OCI-LY7 (cell line): ENCODE measurements around the gene ZMIZ1. TPM values are rescaled to one million over a fixed set of nuclear protein-coding genes. Genes with fewer than 3 reads are reported as not detected.

Source experiments
- BruUV-seq: library from RNA; stranded (reverse); fragments of 400-500 nt; replicated peaks from 2 replicates; lab custom pipeline; 2021; lab: Mats Ljungman, UMichigan
- CTCF ChIA-PET: fragments of 300-600 bp; sonication (Branson Sonifier 250); formaldehyde crosslinking; loops from one replicate; lab custom pipeline; 2022; ENCODE audit warnings: antibody characterized with exemption; ENCODE audit not compliant: unreplicated experiment; lab: Charles Lee
- POLR2A ChIA-PET: fragments of 300-600 bp; sonication (Branson Sonifier 250); formaldehyde crosslinking; loops from one replicate; lab custom pipeline; 2022; ENCODE audit warnings: antibody characterized with exemption; lab: Charles Lee
- DNase-seq: peaks from one replicate; pipeline ENCODE4 v3.0.0-alpha.2; 2015; ENCODE audit warnings: low spot score
- H2AFZ ChIP-seq: fragments of 200-600 bp; sonication (generic), shearing (Covaris generic); 2 replicates; pipeline ENCODE4 v1.6.1; 2014; ENCODE audit warnings: mild to moderate bottlenecking, antibody characterized with exemption, low read length, moderate library complexity
- H3K27ac ChIP-seq: fragments of 200-600 bp; sonication (generic); 2 replicates; pipeline ENCODE4 v1.5.1; 2014; ENCODE audit warnings: mixed run types, low read depth, mild to moderate bottlenecking, moderate library complexity, low read length, inconsistent platforms; ENCODE audit not compliant: poor library complexity, severe bottlenecking
- H3K36me3 ChIP-seq: fragments of 200-600 bp; sonication (generic); 2 replicates; pipeline ENCODE4 v1.6.1; 2014; ENCODE audit warnings: mild to moderate bottlenecking, antibody characterized with exemption, low read length, moderate library complexity, mixed read lengths; ENCODE audit not compliant: insufficient read depth
- H3K4me1 ChIP-seq: fragments of 200-600 bp; sonication (generic); 2 replicates; pipeline ENCODE4 v1.5.1; 2014; ENCODE audit warnings: mild to moderate bottlenecking, low read length; ENCODE audit not compliant: insufficient read depth, poor library complexity, severe bottlenecking
- H3K4me2 ChIP-seq: fragments of 200-600 bp; sonication (generic); 2 replicates; pipeline ENCODE4 v1.6.1; 2014; ENCODE audit warnings: mild to moderate bottlenecking, low read length
- H3K4me3 ChIP-seq: fragments of 200-600 bp; sonication (generic); 2 replicates; pipeline ENCODE4 v1.5.1; 2014; ENCODE audit warnings: mild to moderate bottlenecking, low read depth, low read length; ENCODE audit not compliant: poor library complexity, severe bottlenecking
- H3K79me2 ChIP-seq: fragments of 200-600 bp; sonication (generic); 2 replicates; pipeline ENCODE4 v1.6.1; 2016; ENCODE audit warnings: low read depth, mild to moderate bottlenecking, low read length, moderate library complexity, mixed read lengths; ENCODE audit not compliant: insufficient read depth
- H3K9me2 ChIP-seq: fragments of 200-600 bp; sonication (generic); 2 replicates; pipeline ENCODE4 v1.6.1; 2016; ENCODE audit warnings: mild to moderate bottlenecking, low read length, mixed read lengths; ENCODE audit not compliant: insufficient read depth
- H3K9me3 ChIP-seq: fragments of 200-600 bp; sonication (generic); 2 replicates; pipeline ENCODE4 v1.6.1; 2014; ENCODE audit warnings: mild to moderate bottlenecking, mixed run types, low read length, mixed read lengths
- H4K20me1 ChIP-seq: fragments of 200-600 bp; sonication (generic); 2 replicates; pipeline ENCODE4 v1.6.1; 2014; ENCODE audit warnings: mild to moderate bottlenecking, antibody characterized with exemption, low read length, moderate library complexity, mixed read lengths; ENCODE audit not compliant: insufficient read depth
- CTCF ChIP-seq: fragments of 200-600 bp; sonication (generic); conservative IDR thresholded peaks from 2 replicates; pipeline ENCODE4 v1.5.1; 2014; ENCODE audit warnings: mild to moderate bottlenecking, antibody characterized with exemption, low read length, moderate library complexity, mixed read lengths
- EZH2phosphoT487 ChIP-seq: fragments of 200-600 bp; sonication (generic); IDR thresholded peaks from 2 replicates; pipeline ENCODE4 v1.6.1; 2018; ENCODE audit warnings: low read depth, borderline replicate concordance, mild to moderate bottlenecking, mixed run types, antibody characterized with exemption, low read length, moderate library complexity, mixed read lengths
- intact Hi-C: fragments of 100-400 bp; cut with micrococcal nuclease; formaldehyde crosslinking; loops from one replicate; pipeline ENCODE4 v1.10.0; 2022; ENCODE audit not compliant: unreplicated experiment
- total RNA-seq, 2 experiments: library from RNA; depleted of rRNA in 1 of 2; stranded (reverse); fragments of >200 nt in 1 of 2; shearing (Covaris generic) in 1 of 2; gene quantifications; 2 replicates each; pipeline ENCODE4 v1.2.3, GENCODE V29; 2014 to 2022

Gene ZMIZ1
- total RNA-seq, 2 experiments from 2014 or later, result 20.4 to 66.9 TPM

DNA sequence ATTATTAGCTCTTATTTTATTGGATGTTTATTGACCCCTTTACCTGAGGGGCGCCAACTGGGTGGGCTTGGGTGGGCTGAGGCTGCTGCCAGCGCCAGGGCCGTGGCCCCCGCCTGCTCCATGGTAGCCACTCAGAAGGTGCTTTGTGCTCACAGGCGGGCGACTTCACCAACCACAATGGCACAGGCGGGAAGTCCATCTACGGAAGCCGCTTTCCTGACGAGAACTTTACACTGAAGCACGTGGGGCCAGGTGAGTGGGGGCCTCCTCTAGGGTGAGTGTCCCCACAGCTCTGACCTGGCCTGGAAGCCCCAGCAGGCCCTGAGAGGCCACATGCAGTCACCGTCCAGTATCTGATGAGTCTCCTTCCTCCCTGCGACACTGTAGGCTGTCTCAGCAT is 282.6 kb downstream of the ZMIZ1 start:
- Histone ChIP-seq H3K79me2 (peaks cover 25% of the 10 kb centered on the region), H3K9me2 (no peaks in the 10 kb centered on the region), H3K4me1 (peaks cover 18% of the 10 kb centered on the region), H4K20me1 (peaks cover 13% of the 10 kb centered on the region), H3K36me3 (peaks cover 82% of the 10 kb centered on the region), H2AFZ (no peak overlapping the region), H3K4me2 (no peak overlapping the region), H3K4me3 (no peak overlapping the region), H3K9me3 (no peaks in the 10 kb centered on the region), H3K27ac (no peak overlapping the region)
- BruUV-seq, result no TSS peak
- DNase-seq, result no peak
- intact Hi-C loops, result no loop called here
- TF ChIP-seq CTCF, result no peak
- no peak for TF ChIP-seq EZH2phosphoT487
- ChIA-PET CTCF (interaction anchor here (0.6 kb wide), 1 partner anchor 421 kb away, joined by 3 read pairs; no protein-coding TSS in a partner anchor), POLR2A (interaction anchor here (0.6 to 0.7 kb wide), 3 partner anchors 269 to 1119 kb away, joined by 3 to 5 read pairs (median 5); no protein-coding TSS in a partner anchor)

- H4K20me1 ChIP-seq, result peaks cover 13% of the 10 kb centered on the region
These were observed 283.5 kb downstream of the ZMIZ1 start for GRCh38 chr10:79352035-79352877.

More at GRCh38 chr10:79352035-79352877, 283.5 kb downstream of the ZMIZ1 start:
- ChIA-PET POLR2A (no interaction called here), CTCF (no interaction called here)
- no peaks in the 10 kb centered on the region for H3K9me3 ChIP-seq
- H3K27ac ChIP-seq, result no peak overlapping the region
- no peak for TF ChIP-seq EZH2phosphoT487
- TF ChIP-seq CTCF, result no peak
- intact Hi-C loops, result no loop called here
- BruUV-seq, result no TSS peak
- H2AFZ ChIP-seq, result no peak overlapping the region
- no peak overlapping the region for H3K4me2 ChIP-seq
- H3K79me2 ChIP-seq, result peaks cover 25% of the 10 kb centered on the region
- no peak overlapping the region for H3K4me3 ChIP-seq
- peaks cover 10% of the 10 kb centered on the region for H3K4me1 ChIP-seq
- no peaks in the 10 kb centered on the region for H3K9me2 ChIP-seq
- no peak for DNase-seq
- H3K36me3 ChIP-seq, result peaks cover 90% of the 10 kb centered on the region
